Effector CD8-positive, alpha-beta T cell (primary cell): Measurements from ENCODE around the gene MAPKAP1.

ENCODE experiments used
- DNase-seq: peaks from one replicate; lab custom pipeline; 2025; lab: John Stamatoyannopoulos, UW

Gene MAPKAP1

DNA sequence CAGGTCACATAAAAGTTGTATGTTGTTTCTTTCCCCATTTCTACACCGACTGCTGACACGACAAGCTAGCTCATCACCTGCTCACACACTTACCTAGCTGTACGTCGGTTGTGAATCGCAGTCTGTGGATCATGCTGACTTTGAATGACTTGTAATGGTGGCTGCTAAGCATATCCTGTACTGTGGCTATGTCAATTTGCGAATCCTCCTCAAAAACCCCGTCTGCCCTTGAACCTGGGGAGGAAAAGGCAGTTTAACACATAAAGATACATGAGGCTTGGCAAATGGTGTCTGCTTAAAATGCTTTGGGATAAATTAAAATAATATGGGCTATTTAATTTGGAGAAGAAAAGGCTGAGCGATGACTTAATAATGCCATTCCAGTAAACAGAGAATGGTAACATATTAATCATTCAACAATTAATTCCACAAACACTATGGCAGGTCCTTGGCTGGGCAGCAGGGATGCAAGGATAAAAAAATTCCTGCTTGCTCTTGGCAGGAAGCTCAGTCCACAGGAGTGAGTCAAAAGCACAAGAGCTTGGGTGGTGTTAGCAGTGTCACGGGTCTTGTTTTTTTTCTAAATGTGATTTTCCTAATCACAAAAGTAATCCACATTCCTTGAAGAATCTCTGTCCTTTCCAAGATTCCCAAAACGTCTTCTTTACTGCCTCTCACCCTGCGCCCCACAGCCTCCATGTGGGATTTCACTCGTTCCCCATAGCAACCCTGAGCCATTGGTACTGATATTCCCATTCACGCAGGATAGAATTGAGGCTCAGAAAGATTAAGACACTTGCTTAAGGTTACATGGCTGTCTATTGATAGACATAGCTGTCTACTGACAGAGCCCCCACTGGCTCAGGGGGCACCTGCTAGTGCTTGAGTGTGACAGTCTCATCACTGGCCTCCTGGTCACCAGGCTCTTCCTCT is 222.4 kb downstream of the MAPKAP1 start:
- DNase-seq, result no peak

DNA sequence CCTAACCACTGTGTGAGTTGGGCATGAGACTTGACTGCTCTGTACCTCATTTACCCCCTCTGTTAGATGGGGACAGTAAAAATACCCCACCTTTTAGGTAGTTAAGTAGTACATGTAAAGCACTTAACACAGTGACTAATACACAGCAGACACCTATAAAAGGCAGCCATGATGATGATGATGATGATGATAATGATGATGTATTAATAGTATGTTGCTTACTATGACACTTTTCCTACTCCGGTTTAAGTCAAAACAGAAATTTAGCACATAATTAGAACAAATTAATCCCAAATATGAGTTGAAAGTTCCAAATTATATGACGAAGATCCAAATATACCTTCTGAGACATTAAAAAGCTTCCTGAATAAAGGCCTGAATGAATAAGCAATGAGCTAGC is 223.3 kb downstream of the MAPKAP1 start:
- DNase-seq, result no peak

DNA sequence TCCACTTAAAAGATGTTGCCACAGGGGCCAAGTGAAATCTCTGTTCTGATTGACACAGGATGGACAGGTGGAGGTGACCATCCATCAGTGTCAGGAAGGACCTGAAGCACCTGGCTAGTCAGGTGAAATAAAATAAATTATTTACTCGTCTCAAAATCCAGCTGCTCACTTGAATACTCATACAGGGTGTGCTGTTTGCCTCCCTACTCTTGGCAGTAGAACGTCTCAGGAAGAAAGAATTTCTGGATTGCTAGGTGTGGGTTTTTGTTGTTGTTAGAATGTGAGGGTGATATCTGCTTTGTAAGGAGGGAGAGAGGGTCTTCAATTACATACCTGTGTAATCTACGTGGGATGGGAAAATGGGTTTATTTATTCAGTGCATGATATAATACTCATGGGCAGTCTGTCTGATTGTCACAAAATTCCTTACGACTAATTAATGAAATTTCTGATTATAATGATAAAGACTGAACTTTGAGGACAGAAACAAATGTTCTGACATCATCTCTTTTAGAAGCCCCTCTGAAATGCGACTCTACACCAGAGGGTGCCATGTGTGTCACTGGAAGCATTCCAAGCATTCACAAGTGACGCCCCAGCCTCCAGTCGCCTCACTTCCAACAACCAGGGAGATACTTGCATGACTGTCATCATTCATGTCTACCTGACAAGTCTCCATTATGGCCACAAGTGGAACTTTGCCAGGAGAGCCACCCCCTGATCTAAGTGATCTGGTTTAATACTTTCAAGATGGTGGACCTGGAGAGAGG is 227.0 kb downstream of the MAPKAP1 start:
- DNase-seq, result no peak

DNA sequence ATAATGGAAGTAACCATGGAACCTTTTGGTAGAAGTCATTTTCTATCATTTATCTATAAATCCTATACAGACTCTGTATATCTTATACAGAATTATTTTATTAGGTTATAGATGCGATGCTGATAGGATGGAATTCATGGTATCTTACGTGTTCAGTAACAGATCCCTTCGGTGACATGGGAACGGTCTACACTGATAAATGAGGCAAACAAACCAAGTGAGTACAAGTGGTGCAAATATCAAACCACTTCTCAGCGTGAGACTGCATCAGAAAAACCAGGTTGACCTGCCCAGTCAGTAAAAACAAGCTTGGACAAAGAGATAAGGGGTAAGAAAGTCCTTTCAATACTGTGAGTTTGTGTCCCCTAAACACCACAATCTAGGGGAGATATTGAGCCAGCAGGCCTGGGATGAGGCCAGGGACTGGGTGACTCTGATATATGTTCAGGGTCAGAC is 229.9 kb downstream of the MAPKAP1 start:
- DNase-seq, result no peak

DNA sequence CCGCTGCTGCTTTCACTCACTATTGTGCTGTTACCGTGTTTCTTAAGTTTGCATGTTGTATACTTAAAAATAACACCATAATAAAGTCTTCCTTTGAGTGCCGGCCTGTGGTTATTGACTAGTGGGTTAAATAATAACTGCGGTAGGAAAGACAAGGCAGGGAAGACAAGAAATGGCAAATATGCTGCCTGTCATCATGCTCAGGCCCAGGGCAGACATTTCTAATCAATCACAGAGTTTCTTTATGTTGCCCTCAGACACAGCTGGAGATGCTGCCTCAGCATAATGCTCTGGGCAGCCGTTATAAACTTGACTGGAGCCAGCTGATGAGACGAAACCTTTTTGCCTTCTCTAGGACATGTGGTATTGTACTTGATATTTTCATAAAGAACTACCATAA is 230.4 kb downstream of the MAPKAP1 start:
- no peak for DNase-seq

DNA sequence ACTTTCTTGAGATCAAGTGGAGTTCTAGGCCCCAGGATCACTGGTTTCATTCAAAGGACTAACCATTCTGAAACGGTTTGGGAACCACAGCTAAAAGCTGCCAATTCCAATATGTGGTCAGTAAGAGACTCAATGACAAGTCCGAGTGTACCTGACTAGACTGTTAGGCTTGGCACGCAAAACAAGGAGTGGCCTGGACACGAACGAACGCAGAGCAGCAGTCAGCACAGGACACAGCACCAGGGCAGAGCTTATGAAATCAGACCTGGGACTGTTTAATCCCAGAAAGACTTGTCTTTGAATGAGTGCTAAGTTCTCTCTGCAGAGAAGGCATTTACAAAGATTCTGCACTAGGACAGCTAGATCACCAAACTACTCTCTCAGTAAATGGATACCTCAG is 231.6 kb downstream of the MAPKAP1 start:
- DNase-seq, result no peak

DNA sequence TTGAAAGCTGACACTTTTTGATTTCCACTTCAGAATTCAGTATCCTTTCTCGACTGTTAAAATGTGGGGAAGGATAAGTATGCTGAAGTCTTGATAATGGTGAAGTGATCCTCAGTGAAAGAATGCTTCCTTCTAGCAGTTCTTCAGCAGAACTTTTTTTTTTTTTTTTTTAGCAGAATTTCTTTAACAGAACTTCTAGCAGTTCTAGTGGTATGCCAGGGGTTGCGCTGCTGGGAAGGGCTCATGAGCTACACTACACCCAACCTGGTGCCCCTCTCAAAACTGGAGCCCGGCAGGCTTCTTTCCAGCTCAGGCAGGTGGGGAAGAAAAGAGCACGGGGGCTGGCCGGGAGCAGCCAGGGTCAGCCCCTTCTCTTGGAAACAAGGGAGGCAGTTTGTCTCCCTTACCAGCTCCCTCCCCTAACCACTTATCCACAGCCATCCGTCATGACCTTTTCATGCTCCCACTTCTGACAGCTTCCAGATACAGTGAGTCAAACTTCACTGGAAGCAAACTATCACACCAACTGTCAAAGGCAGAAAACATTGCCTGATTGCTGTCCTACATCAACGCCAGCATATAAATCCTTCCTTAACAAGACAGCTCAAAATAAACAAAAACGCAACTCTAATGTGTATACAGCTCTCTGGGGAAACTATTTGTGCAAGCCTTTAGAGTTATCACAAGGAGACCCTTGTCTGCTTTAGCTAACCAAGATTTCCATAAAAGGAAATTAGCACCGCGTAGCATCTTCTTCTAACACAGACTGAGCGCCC is 233.9 kb downstream of the MAPKAP1 start:
- DNase-seq, result no peak

DNA sequence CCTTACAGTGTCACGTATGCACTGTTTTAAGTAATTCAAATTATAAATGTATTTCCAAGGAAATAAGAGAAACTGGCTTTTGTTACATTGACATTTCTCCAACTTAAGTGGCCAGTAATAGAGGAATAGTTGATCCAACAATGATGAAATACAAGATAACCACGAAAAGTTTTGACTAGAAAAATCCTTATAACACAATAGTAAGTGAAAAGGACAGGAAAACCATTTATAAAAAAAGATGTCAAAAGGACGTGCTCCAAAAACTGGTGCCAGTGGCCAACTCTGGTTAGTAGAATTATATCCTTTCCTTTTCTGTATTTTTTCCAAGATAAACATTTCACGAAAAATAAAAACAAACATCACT is 234.5 kb downstream of the MAPKAP1 start:
- no peak for DNase-seq

DNA sequence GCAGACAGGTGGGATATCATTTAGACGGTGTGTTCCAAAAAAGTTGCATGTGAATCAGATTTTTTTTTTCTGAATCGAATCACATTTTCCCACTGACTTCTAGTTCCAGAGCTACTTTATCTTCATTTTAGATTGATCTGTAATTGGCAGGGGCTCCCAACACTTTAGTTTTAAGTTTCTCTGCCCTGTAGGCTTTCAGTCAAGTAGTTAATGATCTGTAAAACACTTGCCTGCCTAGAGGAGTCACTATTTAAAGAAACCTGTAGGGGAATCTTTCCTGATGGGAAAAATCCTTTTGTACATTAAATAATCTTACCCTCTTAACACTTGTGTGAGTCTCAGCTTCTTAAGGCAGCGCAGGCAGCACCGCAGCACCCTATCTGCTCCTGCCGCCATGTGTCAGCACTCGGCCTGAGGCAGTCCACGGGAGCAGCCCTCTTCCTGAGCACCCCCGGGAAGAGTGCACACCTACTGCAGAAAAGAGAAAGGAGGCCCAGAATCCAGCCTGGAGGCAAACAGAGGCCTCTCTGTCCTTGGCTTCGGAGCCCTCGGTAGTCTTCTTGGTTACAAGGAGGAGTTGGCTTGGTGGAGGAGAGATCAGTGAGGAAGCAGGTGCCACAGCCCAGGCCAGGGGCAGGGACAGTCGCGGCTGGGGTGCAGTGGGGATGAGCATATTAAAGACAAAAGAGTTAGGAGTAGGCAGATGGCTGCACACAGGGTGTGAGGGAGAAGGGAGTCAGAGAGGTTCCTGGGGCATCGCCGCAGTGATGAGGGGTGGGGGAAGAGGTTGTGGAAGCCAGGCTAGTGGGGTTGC is 236.0 kb downstream of the MAPKAP1 start:
- no peak for DNase-seq

DNA sequence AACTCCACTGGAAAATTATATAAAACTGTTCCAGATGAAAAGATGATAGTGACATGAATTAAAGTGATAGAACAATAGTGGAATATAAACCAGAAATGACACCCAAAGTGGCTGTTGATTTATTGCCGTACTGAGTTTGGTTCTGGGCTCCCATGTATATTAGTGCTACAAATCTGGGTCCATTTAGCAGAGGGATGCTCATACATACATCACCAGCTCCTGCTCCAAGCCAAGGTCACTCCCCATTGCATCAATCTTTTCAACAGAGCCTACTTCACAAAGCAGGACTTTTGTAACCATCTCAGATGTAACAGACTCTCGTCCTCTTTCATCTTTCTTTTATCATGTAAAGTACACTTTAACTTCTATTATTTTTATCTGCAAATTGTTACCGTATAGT is 236.8 kb downstream of the MAPKAP1 start:
- no peak for DNase-seq

DNA sequence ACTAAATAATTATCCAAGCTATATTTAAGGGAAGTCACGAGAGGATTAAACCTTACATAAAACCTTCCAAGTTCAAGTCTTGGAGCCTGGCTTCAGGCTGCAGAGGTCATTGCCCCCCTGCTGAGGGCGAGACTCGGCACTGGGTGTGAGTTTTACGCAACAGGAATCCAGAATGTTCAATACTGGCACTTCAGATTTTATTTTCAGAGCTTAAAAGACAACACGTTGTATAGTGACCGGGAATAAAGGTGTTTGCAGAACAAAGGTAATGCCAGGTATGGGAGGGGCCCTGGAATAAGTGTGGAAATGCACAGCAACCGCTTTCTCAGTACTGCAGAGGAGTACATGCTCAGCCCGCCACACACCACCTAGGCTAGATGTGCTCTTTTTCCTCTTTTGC is 238.4 kb downstream of the MAPKAP1 start:
- no peak for DNase-seq

DNA sequence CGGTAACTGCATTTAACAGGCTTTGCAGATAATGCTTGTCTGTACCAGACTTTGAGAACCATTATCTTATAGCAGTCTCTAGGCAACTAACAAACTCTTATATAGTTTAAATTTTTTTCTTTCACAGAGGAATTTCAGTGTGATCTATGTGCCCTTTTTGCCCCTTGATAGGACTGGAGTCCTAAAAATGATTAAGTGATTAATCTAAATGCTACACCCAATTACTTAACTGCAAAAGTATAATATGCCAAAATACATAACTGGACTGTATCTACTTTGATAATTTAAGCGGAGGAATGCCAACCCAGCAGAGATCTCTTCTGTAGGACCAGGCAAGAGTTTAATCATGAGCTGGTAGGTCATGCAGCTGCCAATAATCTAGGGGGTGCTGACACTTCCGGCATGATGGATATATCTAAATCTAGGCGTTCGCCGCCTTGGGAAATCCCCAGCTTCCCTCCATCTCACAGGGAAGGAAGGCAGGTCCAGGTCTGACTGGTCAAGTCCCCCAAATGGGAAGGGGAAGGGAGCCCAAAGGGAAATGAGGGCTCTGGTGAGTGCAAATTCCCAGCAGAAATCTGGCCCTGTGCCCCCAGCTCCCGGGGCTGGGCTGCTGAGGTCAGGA is 239.8 kb downstream of the MAPKAP1 start:
- no peak for DNase-seq

DNA sequence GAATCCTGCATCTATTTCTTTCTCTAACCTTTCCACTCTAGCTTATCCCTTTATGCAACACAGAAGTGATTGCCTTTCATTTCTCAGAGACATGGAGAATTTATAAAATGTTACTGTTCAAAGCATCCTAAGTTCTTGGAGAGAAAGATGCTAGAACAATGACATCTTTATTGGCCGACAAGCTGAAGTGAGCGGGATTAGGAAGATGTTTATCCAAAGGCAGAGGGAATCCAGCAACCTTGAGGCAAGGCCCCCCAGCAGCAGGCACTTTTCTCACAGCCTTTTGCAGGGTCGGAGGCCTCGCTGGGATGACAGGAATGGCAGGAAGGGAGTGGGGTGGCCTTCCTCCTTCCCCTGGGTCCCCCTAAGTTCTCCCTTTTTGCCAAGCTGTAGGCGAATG is 240.6 kb downstream of the MAPKAP1 start:
- DNase-seq, result no peak

DNA sequence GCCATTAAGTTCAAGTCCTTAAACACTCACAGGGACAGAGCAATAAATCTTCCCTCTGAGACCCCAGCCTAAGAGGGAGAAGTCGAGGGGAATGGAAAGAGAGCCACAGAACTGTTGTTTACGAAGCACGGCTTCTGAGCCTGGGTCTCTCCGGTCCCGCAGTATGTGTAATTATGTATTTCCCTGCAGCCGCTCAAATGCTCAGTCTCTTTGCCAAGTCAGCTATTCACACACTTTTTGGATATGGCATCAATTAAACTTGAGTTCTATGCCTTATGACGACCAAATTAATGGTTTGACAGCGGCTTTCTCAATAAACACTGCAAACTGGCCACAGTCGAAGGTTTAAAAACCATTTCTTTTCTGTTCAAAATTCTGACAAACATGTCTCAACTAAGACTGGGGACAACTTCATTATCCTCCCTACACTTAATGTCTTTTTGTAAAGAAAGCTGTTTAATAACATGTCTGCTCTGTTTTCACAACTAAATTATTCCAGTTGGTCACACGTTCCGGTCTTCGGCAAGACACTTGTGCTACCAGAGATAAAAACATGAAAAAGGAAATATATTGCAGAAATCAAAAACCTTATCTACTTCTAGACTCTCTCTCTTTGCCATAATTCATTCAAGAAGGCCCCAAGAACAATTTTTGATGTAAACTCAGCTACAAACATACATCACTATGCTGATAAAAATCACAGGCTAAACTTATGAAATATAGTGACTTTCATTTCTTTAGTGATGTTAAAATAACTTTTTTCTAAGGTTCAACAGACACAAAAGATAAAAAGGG is 242.2 kb downstream of the MAPKAP1 start:
- DNase-seq, result no peak

DNA sequence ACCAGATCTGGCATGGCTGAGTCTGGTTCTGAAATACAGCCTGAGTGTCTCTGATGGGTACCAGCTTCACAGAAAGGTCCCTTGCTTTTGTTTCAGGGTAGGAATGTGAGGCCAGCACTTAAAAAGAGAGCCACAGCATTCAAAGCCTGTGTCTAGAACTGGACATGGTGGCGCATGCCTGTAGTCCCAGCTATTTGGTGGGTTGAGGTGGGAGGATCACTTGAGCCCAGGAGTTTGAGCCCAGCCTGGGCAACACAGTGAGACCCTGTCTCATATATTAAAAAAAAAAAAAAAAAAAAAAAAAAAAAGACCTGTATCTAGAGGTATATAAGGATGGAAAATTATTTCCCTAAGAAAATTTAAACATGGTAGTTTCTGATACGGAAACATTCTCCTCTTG is 243.1 kb downstream of the MAPKAP1 start:
- no peak for DNase-seq

DNA sequence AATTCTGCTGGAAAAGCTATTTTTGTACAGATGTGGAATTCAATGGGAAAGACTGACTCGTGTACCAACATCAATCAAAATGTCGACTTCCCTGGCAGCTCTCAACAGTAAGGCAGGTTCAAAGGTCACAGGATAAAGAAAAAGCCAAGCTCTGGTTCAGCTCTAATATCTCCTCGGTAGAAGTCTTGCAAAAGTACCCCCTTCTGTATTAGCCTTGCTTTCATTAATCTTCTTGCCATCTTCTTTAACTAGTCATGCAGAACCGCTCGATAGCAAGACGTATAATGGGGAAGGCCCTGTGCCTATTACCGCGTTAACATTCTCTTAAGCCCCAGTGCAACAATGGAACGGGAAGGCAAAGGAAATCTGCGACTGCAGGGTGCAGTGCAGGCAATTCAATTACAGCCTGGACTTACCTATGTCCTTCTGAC is 244.1 kb downstream of the MAPKAP1 start:
- DNase-seq, result no peak

DNA sequence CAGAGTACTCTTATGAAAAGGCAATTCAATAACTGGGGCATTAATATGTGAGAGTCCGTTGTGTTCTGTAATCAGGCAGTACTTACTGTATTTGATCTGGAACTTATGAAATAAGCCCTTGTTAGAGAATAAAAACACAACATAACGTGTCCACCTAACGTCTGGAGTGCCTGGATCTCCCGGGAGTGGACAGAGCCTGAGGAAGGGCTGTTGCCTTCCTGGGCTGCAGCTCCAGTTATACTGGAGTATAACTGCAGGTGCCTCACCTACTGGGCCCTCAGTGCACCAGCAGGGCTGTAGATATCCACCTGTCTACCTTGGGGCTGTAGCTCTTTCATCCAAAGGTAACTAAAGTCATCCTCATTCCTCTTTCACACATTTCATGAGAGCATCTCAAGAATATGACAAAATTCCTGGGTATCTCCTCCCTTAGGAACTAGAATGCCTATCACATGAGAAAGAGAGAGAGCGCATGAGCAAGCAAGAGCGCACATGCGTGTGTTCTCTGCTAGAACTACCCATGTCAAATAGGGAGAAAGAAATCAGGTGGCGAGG is 245.3 kb downstream of the MAPKAP1 start:
- no peak for DNase-seq

DNA sequence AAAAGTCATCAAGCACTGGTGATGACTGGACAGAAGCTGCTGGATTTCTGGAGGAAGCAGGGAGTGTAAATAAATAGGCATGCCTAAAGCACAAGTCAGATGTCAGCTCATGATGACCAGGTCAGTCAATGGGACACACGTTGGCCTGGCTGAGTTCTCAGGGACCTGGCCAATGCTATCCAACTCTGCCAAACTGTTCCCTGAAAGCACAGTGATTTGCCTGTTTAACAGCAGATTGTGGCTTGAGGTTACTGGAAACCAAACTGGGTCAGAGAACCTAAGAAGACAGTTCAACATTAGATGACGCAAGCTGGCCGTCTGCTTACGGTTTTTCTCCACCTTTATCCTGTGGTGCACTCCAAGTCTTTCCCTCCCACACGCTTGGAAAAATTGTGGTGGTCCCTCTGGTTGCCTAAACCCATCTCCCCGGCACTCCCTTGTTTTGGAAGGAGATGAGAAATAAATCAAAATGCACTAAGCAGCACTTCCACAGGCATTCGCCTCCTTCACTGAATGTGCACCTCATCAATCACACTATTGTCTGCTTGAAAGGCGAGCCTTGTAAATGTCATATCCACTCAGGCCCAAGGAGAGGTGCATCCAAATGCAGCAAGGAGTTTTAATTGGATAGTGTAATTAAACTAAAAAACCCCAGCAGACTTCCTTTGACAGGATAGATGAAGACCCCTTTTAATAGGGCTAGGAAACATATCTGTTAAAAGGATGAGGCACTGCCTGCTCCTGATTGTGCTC is 245.9 kb downstream of the MAPKAP1 start:
- DNase-seq, result no peak

DNA sequence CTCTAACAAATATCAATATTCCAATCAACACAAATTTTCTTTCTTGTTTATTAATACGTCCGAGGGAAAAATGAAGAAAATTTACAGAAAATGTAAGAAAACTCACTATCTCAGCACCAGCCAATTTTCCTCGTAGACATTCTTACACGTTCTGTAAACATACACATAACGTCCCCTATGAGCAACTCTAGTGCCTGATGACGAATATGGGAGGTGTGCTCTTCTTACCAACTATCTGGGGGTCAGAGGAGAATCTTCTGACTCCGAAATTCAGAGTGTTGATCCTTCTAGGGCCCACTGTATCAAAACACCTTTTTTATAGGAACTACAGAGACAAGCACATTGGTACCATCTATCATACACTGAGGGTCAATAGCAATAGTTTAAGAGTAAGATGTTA is 246.7 kb downstream of the MAPKAP1 start:
- DNase-seq, result no peak
